Skeletal muscle tissue (tissue), 5 donors: ENCODE data around the gene VSTM4. TPM values are rescaled to one million over a fixed set of nuclear protein-coding genes. Genes with fewer than 3 reads are reported as not detected.

Experiments used
- H3K27ac ChIP-seq: one replicate; pipeline ENCODE4 v1.7.0; 2013; ENCODE audit warnings: mild to moderate bottlenecking, low read depth, low read length, inconsistent platforms
- H3K27me3 ChIP-seq, 3 donors: one replicate each; pipeline ENCODE4 v1.7.0; 2013; ENCODE audit warnings: low read length in 3 of 3; ENCODE audit not compliant: control insufficient read depth in 3 of 3, insufficient read depth in 3 of 3
- H3K36me3 ChIP-seq, 3 donors: one replicate each; pipeline ENCODE4 v1.7.0; 2013; ENCODE audit warnings: low read length in 3 of 3; ENCODE audit not compliant: control insufficient read depth in 3 of 3, insufficient read depth in 3 of 3
- H3K4me1 ChIP-seq, 3 donors: one replicate each; pipeline ENCODE4 v1.7.0; 2013; ENCODE audit warnings: low read length in 3 of 3, mild to moderate bottlenecking in 3 of 3; ENCODE audit not compliant: control insufficient read depth in 3 of 3, insufficient read depth in 3 of 3
- H3K4me3 ChIP-seq, 3 donors: one replicate each; pipeline ENCODE4 v1.7.0; 2013; ENCODE audit warnings: low read length in 3 of 3
- H3K9ac ChIP-seq, 3 donors: one replicate each; pipeline ENCODE4 v1.7.0; 2013; ENCODE audit warnings: low read length in 3 of 3, mild to moderate bottlenecking in 3 of 3, moderate library complexity in 2 of 3, low read depth in 1 of 3
- H3K9me3 ChIP-seq, 3 donors: one replicate each; pipeline ENCODE4 v1.7.0; 2013; ENCODE audit warnings: low read length in 3 of 3; ENCODE audit not compliant: control insufficient read depth in 3 of 3
- small RNA-seq: library from RNA; depleted of rRNA; stranded (forward); fragments of <200 nt; gene quantifications from one replicate; pipeline ENCODE3, GENCODE V24; 2014
- total RNA-seq: library from RNA; depleted of rRNA; stranded (reverse); fragments of >200 nt; gene quantifications from one replicate; pipeline ENCODE4 v1.2.3, GENCODE V29; 2014
- donor health status: Osteomylitis.

The VSTM4 gene
- total RNA-seq, 1 donor from 2014 or later, result 40.7 TPM

DNA sequence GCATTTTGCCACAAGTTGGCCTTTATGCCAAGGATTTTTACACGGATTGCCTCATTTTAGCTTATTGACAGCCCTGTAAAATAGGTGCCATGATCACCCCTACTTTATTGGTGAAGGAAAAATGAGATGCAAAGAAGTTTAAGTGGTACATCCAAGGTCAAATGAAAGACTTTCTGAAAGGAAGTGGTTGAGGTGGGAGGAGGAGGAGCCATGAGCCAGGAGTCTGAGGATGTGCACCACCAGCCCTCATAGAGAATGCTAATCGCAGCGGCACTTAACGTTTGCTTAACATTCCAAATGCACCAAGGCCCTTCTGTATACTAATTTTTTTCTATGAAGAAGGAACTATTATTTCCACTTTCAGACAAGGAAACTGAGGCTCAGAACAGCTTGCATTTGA, 144.7 kb downstream of the VSTM4 start:
- no peak overlapping the region for H3K4me3 ChIP-seq
- H3K9me3 ChIP-seq, result no peaks in the 10 kb centered on the region
- H3K27me3 ChIP-seq, result peaks cover 0 to 3% (median 0%) of the 10 kb centered on the region in 3 donors
- no peaks in the 10 kb centered on the region for H3K4me1 ChIP-seq
- H3K9ac ChIP-seq, result no peak overlapping the region
- no peak overlapping the region for H3K27ac ChIP-seq
- H3K36me3 ChIP-seq, result no peaks in the 10 kb centered on the region

DNA sequence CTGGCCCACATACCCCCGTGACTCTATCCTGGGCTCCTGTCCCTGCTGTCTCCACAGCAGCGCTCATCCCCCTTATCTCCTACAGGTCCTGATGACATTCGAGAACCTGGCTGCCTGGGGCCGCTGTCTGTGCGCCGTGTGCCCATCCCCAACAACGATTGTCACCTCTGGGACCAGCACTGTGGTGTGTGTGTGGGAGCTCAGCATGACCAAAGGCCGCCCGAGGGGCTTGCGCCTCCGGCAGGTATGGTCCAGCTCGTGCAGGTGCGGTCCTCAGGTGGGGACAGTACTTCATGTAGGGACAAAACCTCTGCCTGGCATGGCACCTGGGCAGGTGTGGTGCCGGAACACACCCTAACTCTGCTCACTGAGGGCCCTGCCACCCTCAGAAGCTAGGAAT, 145.3 kb downstream of the VSTM4 start:
- Histone ChIP-seq H3K4me1 (no peaks in the 10 kb centered on the region), H3K27ac (no peak overlapping the region), H3K27me3 (peaks cover 0 to 3% (median 0%) of the 10 kb centered on the region in 3 donors), H3K4me3 (no peak overlapping the region), H3K9ac (no peak overlapping the region), H3K9me3 (no peaks in the 10 kb centered on the region), H3K36me3 (no peaks in the 10 kb centered on the region)

DNA sequence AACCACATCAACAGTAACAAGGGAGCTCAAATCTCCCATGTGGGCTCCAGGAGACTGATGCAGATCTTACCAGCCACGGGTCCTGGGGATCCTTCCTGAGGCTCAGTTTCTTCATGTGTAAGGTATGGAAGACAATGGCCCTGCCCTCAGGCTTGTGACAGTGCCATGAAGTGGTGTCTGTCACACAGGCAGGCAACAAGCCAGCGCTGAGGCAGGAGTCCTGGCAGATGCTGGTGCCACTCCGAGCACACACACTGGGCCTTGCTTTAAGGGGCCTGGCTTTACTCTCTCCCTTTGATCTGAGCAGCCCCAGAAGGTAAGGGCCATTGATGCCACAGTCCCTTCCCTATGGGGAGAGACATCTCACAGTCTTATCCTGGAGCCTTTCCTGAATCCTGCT, 147.3 kb downstream of the VSTM4 start:
- H3K9ac ChIP-seq, result no peak overlapping the region
- H3K27me3 ChIP-seq, result peaks cover 0 to 3% (median 0%) of the 10 kb centered on the region in 3 donors
- H3K4me1 ChIP-seq, result no peaks in the 10 kb centered on the region
- H3K9me3 ChIP-seq, result no peaks in the 10 kb centered on the region
- no peaks in the 10 kb centered on the region for H3K36me3 ChIP-seq
- no peak overlapping the region for H3K4me3 ChIP-seq
- H3K27ac ChIP-seq, result no peak overlapping the region

DNA sequence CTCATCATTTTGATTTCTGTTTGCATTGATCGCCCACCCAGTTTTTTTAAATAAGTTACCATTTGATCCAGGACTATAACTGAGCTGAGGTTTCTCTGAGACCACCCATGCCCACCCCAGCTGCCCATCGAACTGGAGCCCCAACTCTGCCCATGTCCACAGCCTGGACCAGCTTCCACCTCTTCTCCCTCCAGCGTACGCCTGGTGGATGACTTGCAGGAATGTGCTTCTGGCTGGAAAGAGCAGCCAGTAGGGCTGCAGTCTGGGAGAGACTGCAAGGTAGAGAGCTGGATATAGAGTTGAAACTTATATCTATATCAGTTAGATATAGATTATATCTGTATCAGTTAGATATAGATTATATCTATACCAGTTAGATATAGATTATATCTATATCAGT, 149.9 kb downstream of the VSTM4 start:
- H3K9ac ChIP-seq, result no peak overlapping the region
- H3K9me3 ChIP-seq, result no peaks in the 10 kb centered on the region
- H3K4me3 ChIP-seq, result no peak overlapping the region
- H3K27ac ChIP-seq, result no peak overlapping the region
- peaks cover 0 to 3% (median 0%) of the 10 kb centered on the region in 3 donors for H3K27me3 ChIP-seq
- H3K36me3 ChIP-seq, result no peaks in the 10 kb centered on the region
- H3K4me1 ChIP-seq, result no peaks in the 10 kb centered on the region

Small RNA genes within 50 kb of the gene (small RNA-seq; reads per million reads assigned to genes)
- not detected for gene MIR4294

Other genes with a start within 250 kb of the VSTM4 start
- under 0.01 TPM for gene LRRC18, start 175.7 kb downstream of the VSTM4 start, total RNA-seq
- gene FAM170B, start 18.5 kb upstream of the VSTM4 start, total RNA-seq, result not detected
- gene TMEM273, start 72.9 kb upstream of the VSTM4 start, total RNA-seq, result 6.8 TPM
- gene C10orf71, start 183.6 kb upstream of the VSTM4 start, total RNA-seq, result 4.7 TPM